B cell (primary cell): ENCODE data around the gene PAQR7.

Source experiments
- EZH2 ChIP-seq: IDR thresholded peaks from 2 replicates; pipeline ENCODE4 v1.6.1; 2012; ENCODE audit warnings: borderline replicate concordance, low read depth, mild to moderate bottlenecking, moderate library complexity, low read length; ENCODE audit not compliant: insufficient read depth, poor library complexity, severe bottlenecking
- TF ChIP-seq, protein P1 (sequence below): fragments of 200-600 bp; IDR thresholded peaks from one replicate; pipeline ENCODE4 v1.8.0; 2022; ENCODE audit warnings: antibody characterized with exemption, mild to moderate bottlenecking

DNA sequence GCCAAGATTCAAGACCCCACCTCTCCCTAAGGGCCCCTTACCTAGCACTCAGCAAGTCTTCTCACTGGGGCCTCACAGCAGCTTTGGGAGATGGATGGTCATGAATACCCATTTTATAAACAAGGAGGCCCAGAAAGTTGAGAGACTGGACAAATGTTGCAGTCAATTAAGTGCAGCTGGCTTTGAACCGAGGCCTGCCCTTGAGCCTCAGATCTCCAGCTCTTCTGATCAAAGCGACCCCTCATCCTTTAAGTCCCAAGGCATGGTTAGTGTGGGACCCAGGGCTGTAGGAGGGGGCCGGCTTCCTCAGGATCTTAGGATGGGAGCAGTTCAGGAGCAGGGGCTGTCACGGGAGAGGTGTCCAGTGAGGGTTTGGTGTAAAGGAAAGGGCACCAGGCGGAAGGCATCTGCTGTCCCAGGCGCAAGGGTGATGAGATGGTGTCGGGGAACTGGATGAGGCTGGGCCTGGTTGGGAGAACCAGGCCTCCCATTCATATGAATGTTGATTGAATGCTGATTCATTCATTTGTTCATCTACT, 60.9 kb downstream of the PAQR7 start:
- TF ChIP-seq, protein P1, sequence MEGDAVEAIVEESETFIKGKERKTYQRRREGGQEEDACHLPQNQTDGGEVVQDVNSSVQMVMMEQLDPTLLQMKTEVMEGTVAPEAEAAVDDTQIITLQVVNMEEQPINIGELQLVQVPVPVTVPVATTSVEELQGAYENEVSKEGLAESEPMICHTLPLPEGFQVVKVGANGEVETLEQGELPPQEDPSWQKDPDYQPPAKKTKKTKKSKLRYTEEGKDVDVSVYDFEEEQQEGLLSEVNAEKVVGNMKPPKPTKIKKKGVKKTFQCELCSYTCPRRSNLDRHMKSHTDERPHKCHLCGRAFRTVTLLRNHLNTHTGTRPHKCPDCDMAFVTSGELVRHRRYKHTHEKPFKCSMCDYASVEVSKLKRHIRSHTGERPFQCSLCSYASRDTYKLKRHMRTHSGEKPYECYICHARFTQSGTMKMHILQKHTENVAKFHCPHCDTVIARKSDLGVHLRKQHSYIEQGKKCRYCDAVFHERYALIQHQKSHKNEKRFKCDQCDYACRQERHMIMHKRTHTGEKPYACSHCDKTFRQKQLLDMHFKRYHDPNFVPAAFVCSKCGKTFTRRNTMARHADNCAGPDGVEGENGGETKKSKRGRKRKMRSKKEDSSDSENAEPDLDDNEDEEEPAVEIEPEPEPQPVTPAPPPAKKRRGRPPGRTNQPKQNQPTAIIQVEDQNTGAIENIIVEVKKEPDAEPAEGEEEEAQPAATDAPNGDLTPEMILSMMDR = no peak
- no peak for TF ChIP-seq EZH2
